ENCODE data around the gene MAD1L1.

GRCh38 chr7:2279896-2280295 lies 47.2 kb upstream of the MAD1L1 start:
- TF ChIP-seq POLR2AphosphoS5 (IDR thresholded peaks at IDR 0.05; ENCODE audit: low read depth, low read length) (no peak), POLR2A (IDR thresholded peaks at IDR 0.05; ENCODE audit: low read depth, low read length) (no peak), TAF1 (IDR thresholded peaks at IDR 0.05; ENCODE audit: borderline replicate concordance, low read depth, low read length) (no peak)
